ENCODE results near the gene FTO.
"Not testable (repeated sequence)": the region's sequence is repeated elsewhere in the genome, so short reads cannot be mapped to it uniquely, and the experiment has no call there.

FTO gene

GRCh38 chr16:53839150-53839549, 135.2 kb downstream of the FTO start:
- DNase-seq (ENCODE audit: low spot score): peak; percentile 55
- TF ChIP-seq, protein P1, sequence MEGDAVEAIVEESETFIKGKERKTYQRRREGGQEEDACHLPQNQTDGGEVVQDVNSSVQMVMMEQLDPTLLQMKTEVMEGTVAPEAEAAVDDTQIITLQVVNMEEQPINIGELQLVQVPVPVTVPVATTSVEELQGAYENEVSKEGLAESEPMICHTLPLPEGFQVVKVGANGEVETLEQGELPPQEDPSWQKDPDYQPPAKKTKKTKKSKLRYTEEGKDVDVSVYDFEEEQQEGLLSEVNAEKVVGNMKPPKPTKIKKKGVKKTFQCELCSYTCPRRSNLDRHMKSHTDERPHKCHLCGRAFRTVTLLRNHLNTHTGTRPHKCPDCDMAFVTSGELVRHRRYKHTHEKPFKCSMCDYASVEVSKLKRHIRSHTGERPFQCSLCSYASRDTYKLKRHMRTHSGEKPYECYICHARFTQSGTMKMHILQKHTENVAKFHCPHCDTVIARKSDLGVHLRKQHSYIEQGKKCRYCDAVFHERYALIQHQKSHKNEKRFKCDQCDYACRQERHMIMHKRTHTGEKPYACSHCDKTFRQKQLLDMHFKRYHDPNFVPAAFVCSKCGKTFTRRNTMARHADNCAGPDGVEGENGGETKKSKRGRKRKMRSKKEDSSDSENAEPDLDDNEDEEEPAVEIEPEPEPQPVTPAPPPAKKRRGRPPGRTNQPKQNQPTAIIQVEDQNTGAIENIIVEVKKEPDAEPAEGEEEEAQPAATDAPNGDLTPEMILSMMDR (conservative IDR thresholded peaks at IDR 0.05; ENCODE audit: low read depth): no peak
- POLR2A ChIA-PET (ENCODE audit: low non-redundant PET): no interaction called here
- CTCF ChIA-PET: no interaction called here
- no peak overlapping the region for H3K27ac ChIP-seq

DNA sequence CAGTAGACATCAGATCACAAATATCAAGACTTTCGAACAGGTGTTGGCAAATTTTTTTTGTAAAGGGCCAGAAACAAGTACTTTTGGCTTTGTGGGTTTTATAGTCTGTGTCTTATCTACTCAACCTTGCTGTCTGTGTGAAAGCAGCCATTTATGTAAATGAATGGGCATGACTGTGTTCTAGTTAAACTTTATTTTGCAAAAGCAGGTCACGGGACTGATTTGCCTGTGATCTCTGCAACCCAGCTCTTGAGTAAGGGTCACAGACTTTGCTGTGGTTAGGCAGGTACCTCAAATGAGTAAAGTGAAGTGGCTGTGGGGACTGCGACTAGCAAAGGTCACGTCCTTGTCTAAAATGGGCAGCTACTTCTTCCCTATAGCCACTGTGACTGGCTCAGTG, 136.5 kb downstream of the FTO start:
- CTCF ChIA-PET: no interaction called here
- POLR2A ChIA-PET (ENCODE audit: low non-redundant PET): no interaction called here
- no peak for DNase-seq (ENCODE audit: low spot score)
- no peak overlapping the region for H3K27ac ChIP-seq
- TF ChIP-seq, protein P1 (conservative IDR thresholded peaks at IDR 0.05; ENCODE audit: low read depth): no peak

GRCh38 chr16:53841884-53842283, 137.9 kb downstream of the FTO start:
- TF ChIP-seq, protein P1 (conservative IDR thresholded peaks at IDR 0.05; ENCODE audit: low read depth): no peak
- no peak overlapping the region for H3K27ac ChIP-seq
- ChIA-PET CTCF (no interaction called here), POLR2A (ENCODE audit: low non-redundant PET) (no interaction called here)
- DNase-seq (ENCODE audit: low spot score): no peak

GRCh38 chr16:53843084-53843483, 139.1 kb downstream of the FTO start:
- H3K27ac ChIP-seq: no peak overlapping the region
- ChIA-PET CTCF (interaction anchor here (0.6 to 0.7 kb wide), 2 partner anchors 9 to 474 kb away, joined by 3 read pairs; no protein-coding TSS in a partner anchor), POLR2A (ENCODE audit: low non-redundant PET) (no interaction called here)
- TF ChIP-seq, protein P1 (conservative IDR thresholded peaks at IDR 0.05; ENCODE audit: low read depth): no peak
- DNase-seq (ENCODE audit: low spot score): no peak

DNA sequence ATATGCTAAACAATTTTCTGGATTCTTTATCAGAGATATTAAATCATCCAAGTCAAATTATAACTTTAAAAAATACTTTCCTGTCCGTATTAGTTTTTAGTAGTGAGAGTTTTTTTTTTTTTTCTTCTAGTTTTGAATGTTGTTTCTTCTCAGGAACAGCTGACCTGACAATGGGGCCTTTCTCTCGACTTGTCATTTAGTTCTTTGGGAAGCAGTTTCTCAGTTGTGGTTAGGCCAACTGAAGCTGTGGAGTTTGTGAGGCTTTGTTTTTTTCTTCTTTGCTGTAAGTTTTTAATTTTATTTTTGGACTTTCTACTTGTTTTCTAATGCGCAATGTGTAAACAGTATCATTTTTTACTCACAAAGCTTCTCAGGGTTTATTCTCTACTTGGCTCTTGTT, 140.8 kb downstream of the FTO start:
- DNase-seq (ENCODE audit: low spot score): no peak
- H3K27ac ChIP-seq: no peak overlapping the region
- TF ChIP-seq, protein P1 (conservative IDR thresholded peaks at IDR 0.05; ENCODE audit: low read depth): no peak
- CTCF ChIA-PET: interaction anchor here (0.6 to 0.8 kb wide), 2 partner anchors 14 to 32 kb away, joined by 3 to 4 read pairs; no protein-coding TSS in a partner anchor
- POLR2A ChIA-PET (ENCODE audit: low non-redundant PET): no interaction called here

DNA sequence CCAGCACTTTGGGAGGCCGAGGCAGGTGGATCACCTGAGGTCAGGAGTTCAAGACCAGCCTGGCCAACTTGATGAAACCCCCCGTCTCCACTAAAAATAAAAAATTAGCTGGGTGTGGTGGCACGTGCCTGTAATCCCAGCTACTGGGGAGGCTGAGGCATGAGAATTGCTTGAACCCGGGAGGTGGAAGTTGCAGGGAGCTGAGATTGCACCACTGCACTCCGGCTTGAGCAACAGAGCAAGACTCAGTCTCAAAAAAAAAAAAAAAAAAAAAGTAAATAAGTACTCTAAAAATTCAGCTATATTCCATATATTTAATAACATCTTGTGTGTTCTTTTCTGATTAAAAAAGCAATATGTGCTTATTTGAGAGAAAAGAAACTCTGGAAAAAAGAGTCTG, 142.6 kb downstream of the FTO start:
- CTCF ChIA-PET: interaction anchor here (0.6 to 0.7 kb wide), 2 partner anchors 44 to 142 kb away, joined by 3 read pairs; partner anchors contain the start of gene FTO
- DNase-seq (ENCODE audit: low spot score); POLR2A ChIA-PET (ENCODE audit: low non-redundant PET); H3K27ac ChIP-seq: not testable (repeated sequence)

DNA sequence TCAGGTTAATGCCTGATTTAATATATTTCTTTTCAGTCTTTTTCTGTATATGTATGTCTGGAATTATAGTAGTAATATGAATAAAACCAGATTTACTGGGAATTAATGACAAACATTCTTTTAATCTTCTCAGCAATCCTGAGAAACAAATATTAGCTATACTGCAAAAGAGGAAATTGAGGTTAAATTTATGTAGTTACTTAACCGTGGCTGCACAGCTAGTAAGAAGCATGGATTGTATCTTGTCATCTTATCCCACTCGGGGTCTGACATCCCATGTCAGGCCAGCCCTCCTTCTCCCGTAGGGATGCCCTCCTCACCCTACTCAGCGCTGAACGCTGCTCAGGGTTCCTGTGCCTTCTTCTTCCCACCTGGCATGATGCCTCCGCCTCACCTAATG, 143.0 kb downstream of the FTO start:
- ChIA-PET POLR2A (ENCODE audit: low non-redundant PET) (no interaction called here), CTCF (interaction anchor here (0.6 to 0.7 kb wide), 2 partner anchors 44 to 143 kb away, joined by 3 read pairs; partner anchors contain the start of gene FTO)
- H3K27ac ChIP-seq: no peak overlapping the region
- DNase-seq (ENCODE audit: low spot score): no peak
- TF ChIP-seq, protein P1 (conservative IDR thresholded peaks at IDR 0.05; ENCODE audit: low read depth): no peak

All from RWPE1 (cell line).